B cell (primary cell): ENCODE data around the gene RGS1. TPM values are rescaled to one million over a fixed set of nuclear protein-coding genes. Genes with fewer than 3 reads are reported as not detected.

Experiments used
- ATAC-seq: fragments of 200-7000 bp; cut with Tn5 transposase; one replicate; pipeline ENCODE4 v1.10.0; 2021; ENCODE audit warnings: low read depth, mild to moderate bottlenecking, moderate number of reproducible peaks, moderate library complexity
- CTCF ChIA-PET: fragments of 350-600 bp; sonication (Branson Sonifier 250); formaldehyde crosslinking; loops from one replicate; lab custom pipeline; 2021; ENCODE audit warnings: antibody characterized with exemption, inconsistent platforms; lab: Charles Lee
- POLR2A ChIA-PET: fragments of 350-600 bp; sonication (Branson Sonifier 250); formaldehyde crosslinking; loops from one replicate; lab custom pipeline; 2021; ENCODE audit warnings: antibody characterized with exemption; lab: Charles Lee
- DNase-seq: peaks from one replicate; pipeline ENCODE4 v3.0.0; 2013
- H2AFZ ChIP-seq: 2 replicates; pipeline ENCODE4 v1.6.1; 2012; ENCODE audit warnings: mild to moderate bottlenecking, low read depth, low read length; ENCODE audit not compliant: insufficient read depth, poor library complexity, severe bottlenecking
- H3K27ac ChIP-seq, 2 donors: 1 replicate in 1 of 2; 2 replicates in 1 of 2; pipeline ENCODE4 v1.5.1; 2012 to 2013; ENCODE audit warnings: low read length in 2 of 2, mild to moderate bottlenecking in 2 of 2, moderate library complexity in 1 of 2
- H3K27me3 ChIP-seq, 4 experiments: fragments of 200-600 bp in 1 of 4; sonication (generic) in 1 of 4; replicated peaks in 1 of 4; 1 replicate in 2 of 4; 2 replicates in 2 of 4; pipeline versions ENCODE4 v1.6.1 to v1.7.0; 2013 to 2016; ENCODE audit warnings: low read length in 3 of 4, mild to moderate bottlenecking in 2 of 4, mixed read lengths in 1 of 4, moderate library complexity in 1 of 4; ENCODE audit not compliant: insufficient read depth in 4 of 4, control insufficient read depth in 3 of 4; ENCODE audit errors: control extremely low read depth in 1 of 4
- H3K36me3 ChIP-seq, 2 experiments: replicated peaks in 1 of 2; 1 replicate in 1 of 2; 2 replicates in 1 of 2; pipeline versions ENCODE4 v1.6.1 to v1.7.1; 2013; ENCODE audit warnings: low read length in 1 of 2; ENCODE audit not compliant: insufficient read depth in 2 of 2, control insufficient read depth in 1 of 2; ENCODE audit errors: control extremely low read depth in 1 of 2, extremely low read depth in 1 of 2
- H3K4me1 ChIP-seq, 2 donors: fragments of 200-600 bp in 1 of 2; sonication (generic) in 1 of 2; 1 replicate in 1 of 2; 2 replicates in 1 of 2; pipeline versions ENCODE4 v1.5.1 to v1.6.1; 2013 to 2017; ENCODE audit warnings: low read length in 2 of 2; ENCODE audit not compliant: control insufficient read depth in 2 of 2, insufficient read depth in 2 of 2
- H3K4me2 ChIP-seq: replicated peaks from 2 replicates; pipeline ENCODE3; 2012; ENCODE audit warnings: mild to moderate bottlenecking, low read depth, low read length; ENCODE audit not compliant: poor library complexity, severe bottlenecking
- H3K4me3 ChIP-seq, 5 experiments: fragments of 200-600 bp in 1 of 5; sonication (generic) in 1 of 5; 1 replicate in 3 of 5; 2 replicates in 2 of 5; pipeline versions ENCODE4 v1.5.1 to v1.7.0; 2011 to 2016; ENCODE audit warnings: low read length in 4 of 5, mild to moderate bottlenecking in 4 of 5, low read depth in 2 of 5, control low read depth in 1 of 5, moderate library complexity in 1 of 5; ENCODE audit not compliant: insufficient read depth in 1 of 5; ENCODE audit errors: control extremely low read depth in 1 of 5, extremely low read depth in 1 of 5
- H3K79me2 ChIP-seq: fragments of 200-600 bp; sonication (generic); one replicate; pipeline ENCODE4 v1.6.0; 2016; ENCODE audit warnings: low read length; ENCODE audit not compliant: control insufficient read depth, insufficient read depth
- H3K9ac ChIP-seq: fragments of 200-600 bp; sonication (generic); 2 replicates; pipeline ENCODE4 v1.6.1; 2017; ENCODE audit warnings: mild to moderate bottlenecking, low read length, moderate library complexity
- H3K9me3 ChIP-seq, 3 donors: one replicate each; pipeline versions ENCODE4 v1.6.1 to v1.7.1; 2013; ENCODE audit warnings: low read length in 2 of 3; ENCODE audit not compliant: control insufficient read depth in 2 of 3, insufficient read depth in 1 of 3; ENCODE audit errors: control extremely low read depth in 1 of 3
- H4K20me1 ChIP-seq: 2 replicates; pipeline ENCODE4 v1.6.0; 2012; ENCODE audit warnings: mild to moderate bottlenecking, low read length; ENCODE audit not compliant: insufficient read depth, control insufficient read depth, poor library complexity, severe bottlenecking
- H3K27ac Mint-ChIP-seq: one replicate; pipeline ENCODE4 v1.8.0; 2021; ENCODE audit warnings: mixed read lengths
- H3K27me3 Mint-ChIP-seq: one replicate; pipeline ENCODE4 v1.8.0; 2021; ENCODE audit warnings: mixed read lengths
- H3K4me1 Mint-ChIP-seq: one replicate; pipeline ENCODE4 v1.8.0; 2021; ENCODE audit warnings: mixed read lengths
- H3K4me3 Mint-ChIP-seq: one replicate; pipeline ENCODE4 v1.8.0; 2021; ENCODE audit warnings: mixed read lengths
- H3K9me3 Mint-ChIP-seq: one replicate; pipeline ENCODE4 v1.8.0; 2022; ENCODE audit warnings: mixed read lengths; ENCODE audit not compliant: insufficient read depth
- CTCF ChIP-seq: fragments of 200-600 bp; IDR thresholded peaks from one replicate; pipeline ENCODE4 v1.8.0; 2022; ENCODE audit warnings: antibody characterized with exemption, mild to moderate bottlenecking
- EZH2 ChIP-seq: IDR thresholded peaks from 2 replicates; pipeline ENCODE4 v1.6.1; 2012; ENCODE audit warnings: borderline replicate concordance, low read depth, mild to moderate bottlenecking, moderate library complexity, low read length; ENCODE audit not compliant: insufficient read depth, poor library complexity, severe bottlenecking
- WGBS: methylation state at CpG from one replicate; pipeline ENCODE4 v1.1.5; 2013; ENCODE audit warnings: missing lambda C conversion rate; ENCODE audit not compliant: insufficient coverage; 5-methylcytosine and 5-hydroxymethylcytosine counted together
- intact Hi-C: fragments of 100-400 bp; cut with micrococcal nuclease; formaldehyde crosslinking; loops from one replicate; pipeline ENCODE4 v1.10.0; 2022
- polyA plus RNA-seq: library from polyadenylated mRNA; depleted of rRNA; stranded (reverse); fragments of >200 nt; gene quantifications from 2 replicates; pipeline ENCODE4 v1.2.3, GENCODE V29; 2012
- total RNA-seq, 2 donors: library from RNA; stranded (reverse); fragments of 120-200 nt in 1 of 2; gene quantifications; 1 replicate in 1 of 2; 2 replicates in 1 of 2; pipeline versions ENCODE4 v1.2.3 to v1.2.4, GENCODE V29; 2013 to 2022

Gene RGS1
- total and polyA plus RNA-seq, 2 donors (not counting 1 experiment from before 2014, with no cell fraction given), result 154 to 180 TPM

- Mint-ChIP-seq H3K9me3 (no peaks in the 10 kb centered on the region), H3K4me3 (peak overlapping the region; percentile 17), H3K4me1 (peaks cover 35% of the 10 kb centered on the region), H3K27me3 (peaks cover 17% of the 10 kb centered on the region), H3K27ac (peak overlapping the region; percentile 37)
- POLR2A ChIA-PET, result no interaction called here
- CTCF ChIA-PET, result interaction anchor here (0.9 to 1.3 kb wide), 6 partner anchors 9 to 78 kb away, joined by 3 to 6 read pairs (median 3); no protein-coding TSS in a partner anchor
- H3K9ac ChIP-seq, result no peak overlapping the region
- no peaks in the 10 kb centered on the region for H3K4me1 ChIP-seq
- ATAC-seq (peak; percentile 89), DNase-seq (no peak)
- H3K79me2 ChIP-seq, result no peaks in the 10 kb centered on the region
- intact Hi-C loops, result loop anchor here (1.0 to 5.0 kb wide), 3 partner anchors 16 to 38 kb away; partner anchors contain the start of gene RGS1
- no CpG with 5 or more reads among the region's 4 CpGs for WGBS
- no peak overlapping the region for H3K4me2 ChIP-seq
- H3K36me3 ChIP-seq, result no peaks in the 10 kb centered on the region
- H3K4me3 ChIP-seq, result no peak overlapping the region
- H4K20me1 ChIP-seq, result no peaks in the 10 kb centered on the region
- H2AFZ ChIP-seq, result no peak overlapping the region
- H3K27ac ChIP-seq, result no peak overlapping the region
- H3K9me3 ChIP-seq, result no peaks in the 10 kb centered on the region
- TF ChIP-seq CTCF (no peak), EZH2 (no peak)
- peaks cover 0 to 9% (median 2%) of the 10 kb centered on the region in 4 experiments for H3K27me3 ChIP-seq
Measured at GRCh38 chr1:192554904-192555303, 20.7 kb upstream of the RGS1 start.

- Mint-ChIP-seq H3K9me3 (no peaks in the 10 kb centered on the region), H3K27ac (no peak overlapping the region), H3K4me1 (peaks cover 32% of the 10 kb centered on the region), H3K4me3 (no peak overlapping the region), H3K27me3 (peaks cover 12% of the 10 kb centered on the region)
- TF ChIP-seq CTCF (no peak), EZH2 (no peak)
- Histone ChIP-seq H4K20me1 (no peaks in the 10 kb centered on the region), H3K9me3 (no peaks in the 10 kb centered on the region), H3K36me3 (no peaks in the 10 kb centered on the region), H2AFZ (no peak overlapping the region), H3K79me2 (no peaks in the 10 kb centered on the region), H3K4me2 (no peak overlapping the region), H3K9ac (no peak overlapping the region), H3K4me3 (no peak overlapping the region), H3K27me3 (peaks cover 0 to 9% (median 2%) of the 10 kb centered on the region in 4 experiments), H3K27ac (no peak overlapping the region), H3K4me1 (no peaks in the 10 kb centered on the region)
- CTCF ChIA-PET, result interaction anchor here (0.9 to 1.3 kb wide), 6 partner anchors 9 to 78 kb away, joined by 3 to 6 read pairs (median 3); no protein-coding TSS in a partner anchor
- POLR2A ChIA-PET, result no interaction called here
- intact Hi-C loops, result loop anchor here (1.0 to 5.0 kb wide), 3 partner anchors 17 to 38 kb away; partner anchors contain the start of gene RGS1
- ATAC-seq (no peak), DNase-seq (no peak)
Measured at GRCh38 chr1:192555399-192555798, 20.2 kb upstream of the RGS1 start.
